Suppressor macrophage (primary cell): ENCODE data around the gene HEY2.
"Not testable (repeated sequence)": the region's sequence is repeated elsewhere in the genome, so short reads cannot be mapped to it uniquely, and the experiment has no call there.

ENCODE experiments used
- DNase-seq, 4 experiments: peaks; one replicate each; pipeline ENCODE4 v3.0.0-alpha.2; 2020 to 2022
- total RNA-seq, 17 experiments: gene quantifications; one replicate each; lab custom pipeline; 2026; ENCODE audit warnings: mixed read lengths in 6 of 17, inconsistent platforms in 3 of 17; lab: John Stamatoyannopoulos, UW

HEY2 gene
- 0 to 0.77 (median 0) reads per million in 17 experiments for total RNA-seq

DNA sequence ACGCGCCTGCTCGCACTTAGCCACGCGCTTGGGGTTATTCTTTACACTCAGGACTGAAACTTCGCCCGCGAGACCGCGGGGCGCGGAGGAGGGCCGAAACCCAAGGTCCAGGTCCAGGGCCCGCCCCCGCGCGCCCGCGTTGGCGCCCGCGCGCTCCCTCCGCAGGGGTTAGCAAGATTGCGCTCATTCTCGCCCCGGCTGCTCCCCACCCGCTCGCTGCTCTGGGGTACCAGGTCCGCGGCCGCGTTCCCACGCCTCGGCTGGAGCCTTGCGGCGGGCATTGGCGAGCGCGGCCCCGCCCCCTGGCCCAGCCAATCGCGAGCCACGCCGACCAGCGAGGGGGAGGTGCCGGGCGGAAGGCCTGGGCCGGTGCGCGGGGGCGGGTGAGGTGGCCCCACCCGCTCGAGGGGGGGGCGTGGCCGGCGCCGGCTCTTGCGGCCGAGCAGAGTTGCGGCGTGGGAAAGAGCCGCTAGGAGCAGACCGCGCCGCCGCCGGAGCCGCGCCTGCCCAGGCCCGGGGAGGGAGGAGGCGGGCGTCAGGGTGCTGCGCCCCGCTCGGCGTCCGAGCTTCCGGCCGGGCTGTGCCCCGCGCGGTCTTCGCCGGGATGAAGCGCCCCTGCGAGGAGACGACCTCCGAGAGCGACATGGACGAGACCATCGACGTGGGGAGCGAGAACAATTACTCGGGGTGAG, at the start of gene HEY2:
Gene HEY2, plus strand, starts transcription at position 460 of the 692 bp plus-strand sequence. Its CDS starts 145 bp downstream, at position 605.
- DNase-seq: peak; percentile 94 to 98 (median 96)

- DNase-seq: no peak
Measured at GRCh38 chr6:125700581-125701353, 48.7 kb upstream of the HEY2 start.

DNA sequence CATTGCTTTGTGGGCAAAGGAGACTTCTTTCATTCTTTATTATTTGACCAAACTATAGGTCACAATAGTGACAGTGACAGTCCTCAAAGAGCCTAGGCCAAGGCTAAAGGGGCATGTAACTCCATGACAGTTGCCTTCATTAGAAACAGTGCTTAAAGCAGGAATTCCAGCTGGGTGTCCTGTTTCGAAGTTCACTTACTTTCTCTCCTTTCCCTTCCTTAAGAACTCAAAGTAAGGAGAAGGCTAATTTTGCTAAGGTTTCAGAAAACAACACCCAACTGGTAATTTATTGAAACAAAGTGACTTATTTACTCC, 48.1 kb upstream of the HEY2 start:
- no peak for DNase-seq

- DNase-seq: not testable (repeated sequence)
Measured at GRCh38 chr6:125703882-125704281, 45.5 kb upstream of the HEY2 start.

DNA sequence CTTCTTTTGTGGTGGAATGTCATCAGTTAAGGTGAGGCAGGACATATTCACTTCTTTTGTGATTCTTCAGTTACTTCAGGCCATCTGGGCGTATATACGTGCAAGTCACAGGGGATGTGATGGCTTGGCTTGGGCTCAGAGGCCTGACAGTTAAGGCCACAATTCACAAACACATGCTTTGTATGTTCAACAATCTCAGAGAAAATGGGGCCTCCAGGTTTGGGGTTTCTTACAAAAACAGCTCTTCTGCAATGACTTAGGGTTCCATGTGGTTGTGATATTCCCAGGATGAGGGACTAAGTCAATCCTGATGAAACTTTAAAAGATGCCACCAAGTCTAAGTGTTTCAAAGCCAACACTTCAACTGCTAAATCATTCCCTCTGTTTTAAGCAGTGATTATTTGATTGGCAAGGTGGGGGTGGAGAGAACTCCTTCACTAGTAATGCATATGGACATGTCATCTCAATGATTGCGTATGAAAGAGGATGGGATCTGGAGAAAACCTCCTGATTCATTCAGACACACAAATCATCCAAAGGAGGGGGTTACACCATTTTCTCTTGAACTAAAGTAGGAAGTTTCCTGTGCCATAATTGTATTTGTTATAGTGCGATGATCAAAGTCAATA, 41.7 kb upstream of the HEY2 start:
- no peak for DNase-seq

GRCh38 chr6:125711013-125711675, 38.3 kb upstream of the HEY2 start:
- no peak for DNase-seq

- no peak for DNase-seq
Measured at GRCh38 chr6:125714441-125715090, 34.9 kb upstream of the HEY2 start.

DNA sequence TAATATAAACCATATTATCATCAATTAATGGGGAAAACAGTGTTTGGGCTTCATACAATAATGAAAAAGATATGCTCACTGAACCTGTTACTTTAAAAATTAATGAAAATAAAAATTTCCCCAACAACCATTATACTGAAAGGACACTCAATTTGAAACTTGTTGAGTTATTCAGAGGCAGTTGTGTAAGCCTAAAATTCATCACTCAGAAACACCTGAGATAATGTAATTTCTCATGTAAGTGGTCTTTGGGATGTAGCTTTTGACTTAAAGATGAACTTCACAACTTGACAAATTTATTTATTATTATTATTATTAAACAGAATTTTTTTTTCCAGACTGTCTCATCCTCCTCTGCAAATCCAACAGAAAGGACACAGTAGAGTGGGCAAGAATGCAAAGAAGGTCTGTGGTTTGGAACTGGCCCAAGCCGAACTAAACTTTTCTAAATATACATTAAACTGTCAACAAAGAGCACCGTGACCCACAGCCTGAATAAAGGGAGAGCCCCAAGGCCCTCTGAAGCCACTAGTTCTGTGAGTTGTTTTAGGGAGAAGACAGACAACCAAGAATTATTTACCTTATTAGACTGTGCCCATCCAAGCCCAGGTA, 32.2 kb upstream of the HEY2 start:
- DNase-seq: no peak

GRCh38 chr6:125718109-125718508, 31.3 kb upstream of the HEY2 start:
- no peak for DNase-seq

GRCh38 chr6:125722886-125723285, 26.5 kb upstream of the HEY2 start:
- no peak for DNase-seq

DNA sequence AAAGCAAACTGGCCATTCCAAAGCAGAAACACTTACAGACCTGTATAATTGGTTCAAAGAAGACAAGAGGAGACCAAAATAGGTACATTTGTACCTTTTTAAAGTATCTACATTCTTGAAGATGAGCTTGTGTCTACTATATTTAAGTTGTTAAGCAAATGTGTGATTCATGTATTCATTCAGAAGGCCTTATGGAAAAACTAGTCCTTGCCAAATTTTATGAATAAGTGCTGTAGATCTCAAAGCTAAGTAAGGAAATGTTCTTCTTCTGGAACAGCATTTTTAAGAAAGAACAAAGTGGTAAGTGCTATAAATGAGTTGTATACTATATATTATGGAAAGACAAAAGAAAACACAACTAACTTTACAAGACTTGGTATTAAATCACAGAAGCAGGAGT, 22.2 kb upstream of the HEY2 start:
- no peak for DNase-seq

GRCh38 chr6:125728739-125729138, 20.7 kb upstream of the HEY2 start:
- no peak for DNase-seq

DNA sequence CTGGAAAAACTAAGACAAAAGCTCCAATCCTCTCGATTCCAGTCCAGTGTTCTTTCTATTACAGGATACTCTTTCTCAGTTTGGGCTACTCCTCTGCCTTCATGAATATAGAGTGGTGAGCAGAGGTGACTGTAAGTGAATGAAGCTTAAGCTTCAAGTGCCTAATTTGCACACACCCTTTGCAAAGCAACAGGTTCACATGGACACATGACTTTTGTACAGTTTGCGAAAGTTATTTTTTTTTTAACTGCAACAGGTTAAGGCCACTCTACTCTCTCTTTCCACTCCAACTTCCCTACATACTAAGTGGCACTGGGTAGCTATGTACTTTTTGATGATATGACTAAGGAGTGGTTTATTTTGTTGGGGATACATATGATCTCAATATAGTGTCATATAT, 19.4 kb upstream of the HEY2 start:
- DNase-seq: no peak

GRCh38 chr6:125732398-125732797, 17.0 kb upstream of the HEY2 start:
- DNase-seq: no peak

- no peak for DNase-seq
Measured at GRCh38 chr6:125733516-125734300, 15.7 kb upstream of the HEY2 start.

DNA sequence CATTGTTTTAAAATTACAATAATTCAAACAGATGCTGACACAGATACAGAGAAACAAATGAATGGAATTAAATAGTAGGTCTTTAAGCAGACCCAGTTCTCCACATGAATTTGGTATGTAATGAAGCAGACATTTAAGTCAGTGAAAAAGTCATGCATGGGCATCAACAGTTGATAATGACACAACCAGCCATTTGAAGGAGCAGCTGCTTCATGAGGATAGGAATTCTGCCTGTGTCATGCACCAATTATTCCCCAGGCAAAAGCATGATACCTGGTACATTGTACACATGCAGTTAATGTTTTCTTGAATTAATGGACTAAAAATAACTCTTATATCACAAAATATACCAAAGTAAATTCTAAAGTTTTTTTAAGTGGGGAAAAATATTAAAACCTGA, 11.2 kb upstream of the HEY2 start:
- no peak for DNase-seq

- DNase-seq: no peak
Measured at GRCh38 chr6:125739364-125739763, 10.1 kb upstream of the HEY2 start.

GRCh38 chr6:125741336-125741735, 8.1 kb upstream of the HEY2 start:
- no peak for DNase-seq

GRCh38 chr6:125742024-125742423, 7.4 kb upstream of the HEY2 start:
- no peak for DNase-seq

DNA sequence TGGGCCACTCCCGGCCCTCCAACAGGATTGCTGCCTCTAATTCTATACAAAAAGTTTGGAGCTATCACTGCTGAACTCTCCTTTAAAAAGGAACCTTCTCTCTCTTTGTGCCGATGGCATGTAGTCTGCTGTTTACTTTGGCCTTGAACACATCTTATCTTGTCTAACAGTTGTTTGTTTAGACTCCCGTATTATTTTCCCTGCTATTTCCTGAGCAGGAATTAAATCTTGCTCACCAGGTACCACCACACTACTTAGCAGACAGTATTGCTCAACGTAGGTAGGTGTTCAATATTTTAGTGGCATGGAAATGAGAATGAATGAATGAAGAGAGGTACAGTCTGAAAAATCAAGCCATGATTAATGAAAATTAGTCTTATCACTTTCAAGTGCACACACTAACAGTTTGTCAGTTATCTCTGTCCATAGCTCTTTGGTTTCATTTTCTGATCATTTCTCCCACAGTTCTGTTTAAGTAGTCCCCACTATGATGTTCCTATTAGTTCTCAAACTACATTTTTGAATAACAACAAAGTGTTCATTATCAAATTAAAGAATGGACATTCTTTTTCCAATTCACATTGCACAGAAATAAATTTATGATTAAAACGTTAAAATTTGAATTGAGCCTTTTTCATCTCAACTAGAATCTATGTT, 6.8 kb upstream of the HEY2 start:
- no peak for DNase-seq

- no peak for DNase-seq
Measured at GRCh38 chr6:125743604-125744003, 5.8 kb upstream of the HEY2 start.
